Measurements from ENCODE around the gene TNFRSF13B.
"Not testable (repeated sequence)": the region's sequence is repeated elsewhere in the genome, so short reads cannot be mapped to it uniquely, and the experiment has no call there.

The TNFRSF13B gene

GRCh38 chr17:16906680-16907079 lies 65.2 kb downstream of the TNFRSF13B start:
- DNase-seq: peak; percentile 11

- DNase-seq: no peak
Observed at GRCh38 chr17:16905593-16906191, 66.2 kb downstream of the TNFRSF13B start.

GRCh38 chr17:16903070-16903469 lies 68.8 kb downstream of the TNFRSF13B start:
- not testable (repeated sequence) for DNase-seq

GRCh38 chr17:16900288-16900882 lies 71.5 kb downstream of the TNFRSF13B start:
- DNase-seq: no peak

- not testable (repeated sequence) for DNase-seq
Observed at GRCh38 chr17:16897211-16897896, 74.6 kb downstream of the TNFRSF13B start.

DNA sequence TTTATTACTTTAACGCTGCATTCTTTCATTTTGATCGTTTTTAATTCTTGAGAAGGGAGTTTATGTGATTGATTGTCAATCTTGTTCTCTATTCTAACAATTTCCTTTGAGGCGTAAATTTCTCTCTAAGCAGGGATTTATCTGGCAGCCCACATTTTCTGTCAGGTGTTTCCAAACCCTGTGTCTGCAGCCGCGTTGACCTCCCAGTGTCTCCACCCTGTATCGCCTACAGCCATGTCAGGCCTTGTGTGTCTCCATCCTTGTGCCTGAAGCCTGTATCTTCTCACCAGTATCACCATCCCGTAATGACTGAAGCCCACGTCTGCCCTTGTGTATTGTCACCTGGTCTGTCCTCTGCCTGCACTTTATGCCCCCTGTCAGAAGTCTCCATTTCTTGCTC lies 75.7 kb downstream of the TNFRSF13B start:
- not testable (repeated sequence) for DNase-seq

GRCh38 chr17:16893527-16893926 lies 78.4 kb downstream of the TNFRSF13B start:
- DNase-seq: not testable (repeated sequence)

GRCh38 chr17:16892876-16893454 lies 79.0 kb downstream of the TNFRSF13B start:
- DNase-seq: not testable (repeated sequence)

- no peak for DNase-seq
Observed at GRCh38 chr17:16889088-16889465, 82.8 kb downstream of the TNFRSF13B start.
